Measurements from ENCODE around the gene LHFPL2. TPM values are rescaled to one million over a fixed set of nuclear protein-coding genes. Genes with fewer than 3 reads are reported as not detected.

The LHFPL2 gene
- total and polyA plus RNA-seq, 9 donors: 20.3 to 45.1 (median 27.9) TPM

- peak in 1 of 5 donors; percentile 36 for DNase-seq
- Histone ChIP-seq H3K9me3 (no peaks in the 10 kb centered on the region), H3K27me3 (no peaks in the 10 kb centered on the region), H3K4me3 (no peak overlapping the region), H3K27ac (no peak overlapping the region), H3K36me3 (no peaks in the 10 kb centered on the region), H3K4me1 (ENCODE audit: insufficient read depth) (peaks cover 6% of the 10 kb centered on the region)
- intact Hi-C loops (cut with DNase I): loop anchor here in 1 of 4 donors (5.0 kb wide), 1 partner anchor 693 kb away; no protein-coding TSS in a partner anchor
- 54 to 65% (median 57%) methylated on average over 3 of the region's 3 CpGs for WGBS, 3 donors
- TF ChIP-seq POLR2A (IDR thresholded peaks at IDR 0.05) (no peak), CTCF (IDR thresholded peaks at IDR 0.05) (no peak), EP300 (IDR thresholded peaks at IDR 0.05) (no peak)
Measured at GRCh38 chr5:78483809-78484521, 164.6 kb downstream of the LHFPL2 start.

DNA sequence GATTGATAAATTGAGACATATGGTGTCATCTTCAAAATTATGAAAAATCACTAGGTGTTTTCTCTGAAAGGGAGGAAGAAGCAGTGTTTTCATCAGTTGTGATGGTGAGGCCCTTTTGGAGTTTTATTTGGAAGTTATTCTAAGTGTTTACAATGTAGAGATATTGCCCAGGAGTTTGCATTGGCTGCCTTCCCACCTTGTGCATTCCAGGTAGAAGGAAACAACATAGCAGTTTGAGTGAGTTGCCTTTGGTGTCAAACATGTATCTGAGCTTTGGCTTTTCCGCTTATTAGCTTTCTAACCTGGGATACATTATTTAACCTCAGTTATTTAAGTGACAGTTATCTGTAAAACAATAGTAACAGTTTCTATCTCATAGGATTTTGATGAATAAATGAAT lies 165.6 kb downstream of the LHFPL2 start:
- TF ChIP-seq CTCF (IDR thresholded peaks at IDR 0.05) (no peak), POLR2A (IDR thresholded peaks at IDR 0.05) (no peak), EP300 (IDR thresholded peaks at IDR 0.05) (no peak)
- no peak overlapping the region for H3K27ac ChIP-seq
- H3K36me3 ChIP-seq: no peaks in the 10 kb centered on the region

DNA sequence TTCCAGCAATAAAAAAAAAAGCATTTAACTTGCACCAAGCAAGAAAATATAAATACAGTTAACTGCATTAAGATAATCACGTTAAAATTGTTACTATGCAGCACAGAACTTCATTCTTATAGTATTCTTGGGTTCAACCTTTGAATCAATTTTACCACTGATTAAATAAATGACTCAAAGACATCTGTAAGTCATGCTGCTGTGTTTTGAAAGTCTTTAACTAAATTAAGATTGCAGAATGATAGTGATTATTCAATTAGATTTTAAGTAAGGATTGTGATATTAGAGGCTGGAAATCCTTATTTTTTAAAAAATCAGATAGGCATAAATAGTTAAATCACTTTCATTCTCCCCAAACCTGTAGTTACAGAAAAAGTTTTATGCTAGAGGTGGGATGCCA lies 171.8 kb downstream of the LHFPL2 start:
- no peaks in the 10 kb centered on the region for H3K4me1 ChIP-seq (ENCODE audit: insufficient read depth)
- DNase-seq: no peak
- TF ChIP-seq POLR2A (IDR thresholded peaks at IDR 0.05) (no peak), EP300 (IDR thresholded peaks at IDR 0.05) (no peak), CTCF (IDR thresholded peaks at IDR 0.05) (no peak)
- intact Hi-C loops (cut with DNase I): no loop called here
- no peaks in the 10 kb centered on the region for H3K9me3 ChIP-seq
- 84 to 89% (median 87%) methylated on average over 1 of the region's 1 CpG for WGBS, 3 donors
- H3K4me3 ChIP-seq: no peak overlapping the region
- H3K27me3 ChIP-seq: no peaks in the 10 kb centered on the region
- H3K27ac ChIP-seq: no peak overlapping the region
- H3K36me3 ChIP-seq: no peaks in the 10 kb centered on the region

More for the DNA sequence above, 165.6 kb downstream of the LHFPL2 start:
- peaks cover 4% of the 10 kb centered on the region for H3K4me1 ChIP-seq (ENCODE audit: insufficient read depth)
- 93 to 97% (median 94%) methylated on average over 1 of the region's 1 CpG for WGBS, 3 donors
- no peaks in the 10 kb centered on the region for H3K27me3 ChIP-seq
- intact Hi-C loops (cut with DNase I): loop anchor here in 1 of 4 donors (5.0 kb wide), 1 partner anchor 694 kb away; no protein-coding TSS in a partner anchor
- no peaks in the 10 kb centered on the region for H3K9me3 ChIP-seq
- DNase-seq: no peak
- no peak overlapping the region for H3K4me3 ChIP-seq

GRCh38 chr5:78475370-78475769 lies 173.2 kb downstream of the LHFPL2 start:
- Histone ChIP-seq H3K4me3 (no peak overlapping the region), H3K36me3 (no peaks in the 10 kb centered on the region), H3K27ac (no peak overlapping the region), H3K4me1 (ENCODE audit: insufficient read depth) (no peaks in the 10 kb centered on the region), H3K27me3 (no peaks in the 10 kb centered on the region), H3K9me3 (no peaks in the 10 kb centered on the region)
- no peak for DNase-seq
- whole genome bisulfite sequencing, 3 donors: 92 to 97% (median 94%) methylated on average over 3 of the region's 3 CpGs
- intact Hi-C loops (cut with DNase I): no loop called here
- TF ChIP-seq EP300 (IDR thresholded peaks at IDR 0.05) (no peak), CTCF (IDR thresholded peaks at IDR 0.05) (no peak), POLR2A (IDR thresholded peaks at IDR 0.05) (no peak)
